Chondrocyte (in vitro differentiated cells): ENCODE measurements around the gene FOXO3. TPM values are rescaled to one million over a fixed set of nuclear protein-coding genes. Genes with fewer than 3 reads are reported as not detected.
A peak's percentile ranks its signal among the peaks of the same experiment; 100 is the strongest.

ENCODE experiments used
- DNase-seq: peaks from one replicate; pipeline ENCODE4 v3.0.0; 2021; ENCODE audit warnings: mixed read lengths, low spot score
- H3K27ac Mint-ChIP-seq: one replicate; pipeline ENCODE4 v1.8.0; 2021; ENCODE audit warnings: mild to moderate bottlenecking, moderate library complexity, mixed read lengths; ENCODE audit not compliant: unreplicated experiment
- H3K27me3 Mint-ChIP-seq: 2 replicates; pipeline ENCODE4 v1.8.0; 2021; ENCODE audit warnings: low read depth, mixed read lengths
- H3K36me3 Mint-ChIP-seq: 2 replicates; pipeline ENCODE4 v1.8.0; 2021; ENCODE audit warnings: low read depth, mixed read lengths
- H3K4me1 Mint-ChIP-seq: 2 replicates; pipeline ENCODE4 v1.8.0; 2021; ENCODE audit warnings: low read depth, mild to moderate bottlenecking, mixed read lengths
- H3K4me3 Mint-ChIP-seq: one replicate; pipeline ENCODE4 v1.8.0; 2021; ENCODE audit warnings: mild to moderate bottlenecking, moderate library complexity, mixed read lengths; ENCODE audit not compliant: unreplicated experiment
- H3K9me3 Mint-ChIP-seq: 2 replicates; pipeline ENCODE4 v1.8.0; 2021; ENCODE audit warnings: low read depth, mixed read lengths
- total RNA-seq: library from RNA; stranded (reverse); gene quantifications from 3 replicates; pipeline ENCODE4 v1.2.1, GENCODE V29; 2021
- TF ChIP-seq, protein P1 (sequence below): fragments of 200-600 bp; sonication (generic); IDR thresholded peaks from 2 replicates; pipeline ENCODE4 v1.5.0; 2021; ENCODE audit warnings: antibody characterized with exemption, mild to moderate bottlenecking, moderate library complexity

FOXO3 gene
- total RNA-seq, 1 donor from 2014 or later = 45.0 TPM

- Mint-ChIP-seq H3K9me3 (peaks cover 10% of the 10 kb centered on the region), H3K27ac (no peak overlapping the region), H3K36me3 (no peaks in the 10 kb centered on the region), H3K27me3 (no peaks in the 10 kb centered on the region), H3K4me3 (no peak overlapping the region), H3K4me1 (peaks cover under 1% of the 10 kb centered on the region)
- TF ChIP-seq, protein P1, sequence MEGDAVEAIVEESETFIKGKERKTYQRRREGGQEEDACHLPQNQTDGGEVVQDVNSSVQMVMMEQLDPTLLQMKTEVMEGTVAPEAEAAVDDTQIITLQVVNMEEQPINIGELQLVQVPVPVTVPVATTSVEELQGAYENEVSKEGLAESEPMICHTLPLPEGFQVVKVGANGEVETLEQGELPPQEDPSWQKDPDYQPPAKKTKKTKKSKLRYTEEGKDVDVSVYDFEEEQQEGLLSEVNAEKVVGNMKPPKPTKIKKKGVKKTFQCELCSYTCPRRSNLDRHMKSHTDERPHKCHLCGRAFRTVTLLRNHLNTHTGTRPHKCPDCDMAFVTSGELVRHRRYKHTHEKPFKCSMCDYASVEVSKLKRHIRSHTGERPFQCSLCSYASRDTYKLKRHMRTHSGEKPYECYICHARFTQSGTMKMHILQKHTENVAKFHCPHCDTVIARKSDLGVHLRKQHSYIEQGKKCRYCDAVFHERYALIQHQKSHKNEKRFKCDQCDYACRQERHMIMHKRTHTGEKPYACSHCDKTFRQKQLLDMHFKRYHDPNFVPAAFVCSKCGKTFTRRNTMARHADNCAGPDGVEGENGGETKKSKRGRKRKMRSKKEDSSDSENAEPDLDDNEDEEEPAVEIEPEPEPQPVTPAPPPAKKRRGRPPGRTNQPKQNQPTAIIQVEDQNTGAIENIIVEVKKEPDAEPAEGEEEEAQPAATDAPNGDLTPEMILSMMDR = no peak
- no peak for DNase-seq
Observed at GRCh38 chr6:108726726-108727339, 166.1 kb downstream of the FOXO3 start.

DNA sequence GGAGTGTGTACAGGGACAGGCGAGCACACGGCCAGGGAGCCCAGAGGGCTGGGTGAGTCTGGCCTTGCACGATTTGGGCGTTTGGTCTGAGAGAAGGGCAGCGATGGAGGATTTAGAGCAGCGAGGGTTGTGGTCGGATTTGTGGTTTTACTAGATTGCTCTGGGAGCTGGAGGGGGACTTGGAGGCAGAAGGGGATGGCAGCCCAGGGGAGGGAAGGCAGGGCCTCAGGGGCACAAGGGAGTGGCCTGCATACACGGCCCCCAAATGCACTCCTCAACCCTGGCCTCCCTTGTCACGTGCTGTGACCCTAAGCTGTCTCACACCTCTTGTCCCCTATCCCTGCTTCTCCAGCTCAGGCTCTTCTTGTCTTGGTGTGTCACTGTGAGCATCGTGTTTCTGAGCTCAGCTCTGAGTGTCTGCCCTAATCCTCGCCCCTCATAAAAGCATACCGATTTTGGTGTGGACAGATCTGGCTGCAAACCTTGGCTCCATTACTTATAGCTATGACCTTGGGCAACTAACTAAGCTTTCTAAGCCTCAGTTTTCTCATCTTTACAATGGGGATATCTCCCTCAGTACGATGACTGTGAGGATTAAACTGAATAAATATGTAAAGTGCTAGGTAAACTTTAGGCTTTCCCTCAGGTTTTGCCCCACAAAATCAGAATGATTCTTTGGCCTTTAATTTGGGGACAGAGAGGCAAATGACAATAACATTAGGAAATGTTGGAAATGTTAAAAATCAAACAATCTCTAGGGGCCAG lies 167.4 kb downstream of the FOXO3 start:
- H3K27ac Mint-ChIP-seq = no peak overlapping the region
- H3K9me3 Mint-ChIP-seq = peaks cover 8% of the 10 kb centered on the region
- DNase-seq = no peak
- TF ChIP-seq, protein P1 = no peak
- no peak overlapping the region for H3K4me3 Mint-ChIP-seq
- no peaks in the 10 kb centered on the region for H3K36me3 Mint-ChIP-seq
- no peaks in the 10 kb centered on the region for H3K27me3 Mint-ChIP-seq
- no peaks in the 10 kb centered on the region for H3K4me1 Mint-ChIP-seq

- Mint-ChIP-seq H3K27me3 (no peaks in the 10 kb centered on the region), H3K4me3 (no peak overlapping the region), H3K9me3 (peaks cover 2% of the 10 kb centered on the region), H3K27ac (no peak overlapping the region), H3K36me3 (no peaks in the 10 kb centered on the region), H3K4me1 (no peaks in the 10 kb centered on the region)
- TF ChIP-seq, protein P1 = peak; percentile 19
- no peak for DNase-seq
Observed at GRCh38 chr6:108728826-108729225, 168.1 kb downstream of the FOXO3 start.

DNA sequence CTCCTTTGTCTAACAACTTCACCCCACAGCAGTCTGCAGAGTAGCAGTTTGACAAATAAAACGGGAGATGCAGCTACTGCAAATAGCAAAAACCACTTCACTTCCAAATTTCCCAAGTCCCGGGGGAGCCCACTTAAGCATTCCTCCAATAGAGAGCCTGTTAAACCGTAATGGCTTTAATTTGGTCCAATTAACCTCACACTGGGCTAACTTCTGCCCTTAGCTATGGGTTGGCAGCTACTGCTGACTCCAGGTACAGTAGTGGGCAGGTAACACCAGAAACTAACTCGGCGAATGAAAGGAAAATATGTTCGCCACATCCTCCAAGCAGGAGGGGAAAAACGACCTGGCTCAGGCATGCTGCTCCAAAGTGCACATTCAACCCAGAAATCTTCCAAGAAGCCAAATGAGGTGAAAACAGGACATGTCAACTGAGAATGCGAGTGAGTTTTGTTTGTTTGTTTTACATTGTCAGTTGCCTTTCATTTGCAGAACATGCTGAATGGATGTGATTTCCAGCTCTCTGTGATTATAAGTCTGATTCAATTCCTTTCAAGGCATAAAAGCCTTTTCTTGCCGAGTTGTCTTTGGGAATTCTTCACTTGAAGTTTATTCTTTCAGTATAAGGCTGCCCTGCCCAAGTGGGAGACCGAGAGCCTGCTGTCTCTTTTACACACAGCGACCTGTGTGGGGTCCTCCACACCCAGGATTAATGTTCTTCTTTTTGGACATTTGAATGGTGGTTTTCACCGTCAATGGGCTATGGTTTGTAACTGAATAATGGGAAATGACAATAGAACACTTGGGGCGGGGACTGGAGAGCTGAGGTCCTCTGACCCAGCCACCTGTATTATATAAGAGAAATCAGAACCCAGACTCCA lies 170.2 kb downstream of the FOXO3 start:
- TF ChIP-seq, protein P1 = no peak
- Mint-ChIP-seq H3K9me3 (no peaks in the 10 kb centered on the region), H3K4me3 (no peak overlapping the region), H3K27ac (no peak overlapping the region), H3K4me1 (peaks cover 1% of the 10 kb centered on the region), H3K36me3 (no peaks in the 10 kb centered on the region), H3K27me3 (no peaks in the 10 kb centered on the region)
- DNase-seq = no peak
